Measurements from ENCODE around the gene BEAN1.

GRCh38 chr16:66418165-66418962 is 8.7 kb upstream of the BEAN1 start:
- TF ChIP-seq CTCF (conservative IDR thresholded peaks at IDR 0.05) (no peak), EZH2 (IDR thresholded peaks at IDR 0.05; ENCODE audit: low read depth) (no peak)

Data from PC-9 (cell line).